Myocyte (in vitro differentiated cells): ENCODE measurements around the gene COPA. TPM values are rescaled to one million over a fixed set of nuclear protein-coding genes. Genes with fewer than 3 reads are reported as not detected.

Experiments
- DNase-seq: peaks from one replicate; pipeline ENCODE4 v3.0.0-alpha.2; 2012; ENCODE audit warnings: low read depth
- total RNA-seq: library from RNA; depleted of rRNA; stranded (reverse); fragments of >200 nt; gene quantifications from 2 replicates; pipeline ENCODE4 v1.2.3, GENCODE V29; 2014

The COPA gene
- total RNA-seq, 1 donor from 2014 or later = 138 TPM

- no peak for DNase-seq
These were observed 20.0 kb upstream of the COPA start for GRCh38 chr1:160363010-160363409.

GRCh38 chr1:160362168-160362957 is 19.3 kb upstream of the COPA start:
- DNase-seq = peak; percentile 4

- DNase-seq = no peak
These were observed 18.7 kb upstream of the COPA start for GRCh38 chr1:160361814-160362167.

- DNase-seq = no peak
These were observed 18.1 kb upstream of the COPA start for GRCh38 chr1:160361199-160361598.

- no peak for DNase-seq
These were observed 17.2 kb upstream of the COPA start for GRCh38 chr1:160360227-160360695.

- DNase-seq = peak; percentile 34
These were observed 16.6 kb upstream of the COPA start for GRCh38 chr1:160359559-160360226.

GRCh38 chr1:160358073-160358472 is 15.0 kb upstream of the COPA start:
- DNase-seq = no peak

GRCh38 chr1:160357286-160358002 is 14.4 kb upstream of the COPA start:
- peak; percentile 5 for DNase-seq

GRCh38 chr1:160354388-160354985 is 11.4 kb upstream of the COPA start:
- peak; percentile 21 for DNase-seq

- peak; percentile 91 for DNase-seq
These were observed 10.2 kb upstream of the COPA start for GRCh38 chr1:160353223-160353622.

- no peak for DNase-seq
These were observed 9.5 kb upstream of the COPA start for GRCh38 chr1:160352555-160352954.

- DNase-seq = peak; percentile 89
These were observed 8.6 kb upstream of the COPA start for GRCh38 chr1:160351629-160352028.

- no peak for DNase-seq
These were observed 3.9 kb upstream of the COPA start for GRCh38 chr1:160346958-160347357.

- DNase-seq = no peak
These were observed 3.4 kb upstream of the COPA start for GRCh38 chr1:160346463-160346862.

GRCh38 chr1:160344936-160345335 is 1.9 kb upstream of the COPA start:
- DNase-seq = no peak

- no peak for DNase-seq
These were observed 1.2 kb upstream of the COPA start for GRCh38 chr1:160344241-160344640.

GRCh38 chr1:160342526-160342925 is 524 bp downstream of the COPA start:
- DNase-seq = no peak

- DNase-seq = no peak
These were observed 2.2 kb downstream of the COPA start for GRCh38 chr1:160340866-160341265.

GRCh38 chr1:160340146-160340545 is 2.9 kb downstream of the COPA start:
- no peak for DNase-seq

- no peak for DNase-seq
These were observed 4.5 kb downstream of the COPA start for GRCh38 chr1:160338580-160338979.

- DNase-seq = no peak
These were observed 10.5 kb downstream of the COPA start for GRCh38 chr1:160332516-160332915.

GRCh38 chr1:160330119-160330518 is 12.9 kb downstream of the COPA start:
- no peak for DNase-seq
